ENCODE measurements around the gene DLGAP1.

DLGAP1 gene

DNA sequence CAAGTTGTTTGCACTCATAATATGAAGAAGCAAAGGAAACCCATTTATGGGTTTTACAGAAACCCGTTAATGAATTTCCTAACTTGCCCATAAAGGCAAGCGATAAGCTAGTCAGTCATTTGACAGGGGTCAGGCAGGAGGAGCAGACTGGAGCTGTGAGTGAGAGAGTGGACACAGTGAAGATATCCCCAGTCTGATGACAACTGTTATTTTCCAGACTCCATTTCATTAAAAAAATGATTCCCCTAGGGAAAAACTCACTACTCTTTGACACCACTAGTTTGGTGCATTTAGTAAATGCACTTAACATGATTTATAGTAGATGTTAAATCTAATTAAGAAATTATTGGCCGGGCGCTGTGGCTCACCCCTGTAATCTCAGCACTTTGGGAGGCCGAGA, 924.3 kb downstream of the DLGAP1 start:
- no peak for DNase-seq (ENCODE audit: low read depth)

- DNase-seq (ENCODE audit: low read depth): no peak
These were observed 925.5 kb downstream of the DLGAP1 start for GRCh38 chr18:3529601-3530000.

DNA sequence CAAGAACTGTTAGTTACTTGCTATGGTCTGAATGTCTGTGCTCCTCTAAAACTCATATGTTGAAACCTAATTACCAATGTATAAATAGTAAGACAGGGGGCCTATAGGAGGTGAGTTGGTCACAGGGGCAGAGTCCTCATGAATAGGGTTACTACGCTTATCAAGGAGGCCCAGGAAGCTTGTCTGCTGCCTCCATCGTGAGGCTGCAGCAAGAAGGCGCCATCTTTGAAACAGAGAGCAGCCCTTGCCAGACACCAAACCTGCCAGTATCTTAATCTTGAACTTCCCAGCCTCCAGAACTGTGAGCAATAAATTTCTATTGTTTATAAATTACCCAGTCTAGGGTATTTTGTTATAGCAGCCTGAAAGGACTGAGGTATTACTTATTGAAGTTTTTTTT, 926.0 kb downstream of the DLGAP1 start:
- no peak for DNase-seq (ENCODE audit: low read depth)

DNA sequence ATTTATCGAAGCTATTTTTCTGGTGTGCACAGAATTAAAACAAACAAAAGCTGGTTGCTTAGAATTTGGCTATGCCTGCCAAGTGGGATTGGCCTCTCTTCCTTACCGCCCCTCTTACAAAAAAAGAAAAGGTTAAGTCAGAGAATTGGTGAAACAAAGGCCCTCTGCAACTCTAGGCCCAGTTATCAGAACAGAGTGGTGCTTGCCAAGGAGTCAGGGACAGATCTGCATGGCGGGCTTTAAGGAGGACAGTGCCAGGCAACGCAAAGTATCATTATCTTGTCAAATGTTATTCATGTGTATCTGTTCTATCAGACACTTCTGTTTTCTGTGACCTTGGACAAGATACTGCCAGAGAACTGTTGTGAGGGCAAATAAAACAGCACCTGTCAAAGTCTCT, 926.9 kb downstream of the DLGAP1 start:
- DNase-seq (ENCODE audit: low read depth): no peak

GRCh38 chr18:3526421-3527354, 928.4 kb downstream of the DLGAP1 start:
- peak; percentile 39 for DNase-seq (ENCODE audit: low read depth)

DNA sequence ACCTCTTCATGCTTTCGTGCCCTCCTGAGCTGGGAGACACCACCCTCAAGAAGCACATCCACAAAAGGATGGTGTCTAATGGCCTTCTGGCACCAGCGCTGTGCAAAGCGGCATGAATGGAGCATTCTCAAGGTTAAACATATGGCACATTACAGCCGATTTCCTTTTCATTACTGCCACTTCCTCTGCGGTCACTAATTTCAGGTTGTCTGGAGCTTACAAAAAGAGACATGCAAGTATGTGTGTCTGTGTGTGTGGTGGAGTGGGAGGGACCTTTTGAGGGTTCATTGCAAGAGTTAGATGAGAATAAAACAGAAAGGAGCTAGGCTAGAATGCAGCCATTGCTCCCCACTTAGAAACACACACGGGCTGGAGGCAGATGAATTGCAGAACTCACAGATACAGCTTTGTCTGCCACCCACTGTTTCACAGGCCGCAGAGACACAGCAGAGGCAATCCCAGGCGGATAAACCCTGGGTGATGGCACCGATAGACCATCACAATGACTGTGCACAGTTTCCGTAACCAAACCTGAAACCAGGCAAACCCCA, 929.2 kb downstream of the DLGAP1 start:
- DNase-seq (ENCODE audit: low read depth): no peak

GRCh38 chr18:3524706-3525105, 930.4 kb downstream of the DLGAP1 start:
- no peak for DNase-seq (ENCODE audit: low read depth)

GRCh38 chr18:3520230-3521085, 934.6 kb downstream of the DLGAP1 start:
- no peak for DNase-seq (ENCODE audit: low read depth)

GRCh38 chr18:3514312-3515216, 940.5 kb downstream of the DLGAP1 start:
- DNase-seq (ENCODE audit: low read depth): peak; percentile 31

DNA sequence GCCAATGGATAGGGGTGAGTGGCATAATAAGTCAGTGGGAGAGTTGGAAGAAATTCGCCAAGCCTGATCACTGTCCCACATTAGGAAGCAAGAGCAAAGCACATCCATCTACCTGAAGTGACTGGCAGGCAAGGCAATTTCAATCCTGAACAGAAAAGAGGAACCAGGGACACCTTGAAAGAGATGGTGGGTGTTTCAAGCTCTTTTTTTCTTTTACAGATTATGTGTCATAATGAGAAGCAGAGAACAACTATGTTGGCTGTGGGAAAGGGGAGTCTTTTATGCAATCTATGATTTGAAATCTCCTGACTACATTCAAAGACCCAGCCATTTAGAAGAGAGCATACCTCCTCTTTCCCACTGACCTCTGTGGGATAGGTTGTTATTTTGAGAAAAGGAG, 941.6 kb downstream of the DLGAP1 start:
- no peak for DNase-seq (ENCODE audit: low read depth)

DNA sequence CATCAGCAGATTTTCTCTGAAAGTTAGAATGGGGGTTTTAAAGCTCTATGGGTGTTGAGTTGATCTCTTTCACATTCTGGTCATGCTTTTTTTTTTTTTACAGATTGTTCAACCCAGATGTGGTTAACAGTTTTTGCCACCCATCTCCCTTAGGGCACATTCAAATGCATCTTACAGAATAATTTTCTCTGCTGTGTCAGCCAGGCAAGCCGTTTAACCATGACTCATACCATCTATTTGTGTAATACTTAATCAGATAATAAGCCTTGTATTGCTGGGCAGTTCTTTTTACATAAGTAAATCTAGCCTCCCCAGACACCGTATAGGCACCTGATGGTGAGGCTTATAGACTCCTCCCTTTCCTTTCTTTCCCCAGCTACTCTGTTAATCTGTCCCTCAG, 943.1 kb downstream of the DLGAP1 start:
- DNase-seq (ENCODE audit: low read depth): peak; percentile 89

- no peak for DNase-seq (ENCODE audit: low read depth)
These were observed 944.2 kb downstream of the DLGAP1 start for GRCh38 chr18:3510896-3511295.

DNA sequence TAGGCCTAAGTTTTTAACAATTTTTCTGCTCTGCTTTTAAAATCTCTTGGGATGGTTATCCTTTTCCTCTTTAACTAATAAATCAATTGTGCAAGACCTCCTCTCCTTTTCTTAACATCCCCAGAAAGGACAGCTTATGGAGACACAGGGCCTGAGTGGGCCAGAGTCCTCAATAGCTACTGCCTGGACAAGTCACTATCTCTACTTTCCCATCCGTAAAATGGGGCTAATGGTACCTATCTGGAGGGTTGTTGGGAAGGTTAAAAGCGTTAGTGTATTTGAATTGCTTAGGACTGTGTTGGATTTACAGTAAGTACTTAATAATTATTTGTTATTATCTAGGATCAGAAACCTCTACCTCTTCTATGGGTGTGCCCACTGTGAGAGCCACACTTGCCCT, 945.1 kb downstream of the DLGAP1 start:
- no peak for DNase-seq (ENCODE audit: low read depth)

DNA sequence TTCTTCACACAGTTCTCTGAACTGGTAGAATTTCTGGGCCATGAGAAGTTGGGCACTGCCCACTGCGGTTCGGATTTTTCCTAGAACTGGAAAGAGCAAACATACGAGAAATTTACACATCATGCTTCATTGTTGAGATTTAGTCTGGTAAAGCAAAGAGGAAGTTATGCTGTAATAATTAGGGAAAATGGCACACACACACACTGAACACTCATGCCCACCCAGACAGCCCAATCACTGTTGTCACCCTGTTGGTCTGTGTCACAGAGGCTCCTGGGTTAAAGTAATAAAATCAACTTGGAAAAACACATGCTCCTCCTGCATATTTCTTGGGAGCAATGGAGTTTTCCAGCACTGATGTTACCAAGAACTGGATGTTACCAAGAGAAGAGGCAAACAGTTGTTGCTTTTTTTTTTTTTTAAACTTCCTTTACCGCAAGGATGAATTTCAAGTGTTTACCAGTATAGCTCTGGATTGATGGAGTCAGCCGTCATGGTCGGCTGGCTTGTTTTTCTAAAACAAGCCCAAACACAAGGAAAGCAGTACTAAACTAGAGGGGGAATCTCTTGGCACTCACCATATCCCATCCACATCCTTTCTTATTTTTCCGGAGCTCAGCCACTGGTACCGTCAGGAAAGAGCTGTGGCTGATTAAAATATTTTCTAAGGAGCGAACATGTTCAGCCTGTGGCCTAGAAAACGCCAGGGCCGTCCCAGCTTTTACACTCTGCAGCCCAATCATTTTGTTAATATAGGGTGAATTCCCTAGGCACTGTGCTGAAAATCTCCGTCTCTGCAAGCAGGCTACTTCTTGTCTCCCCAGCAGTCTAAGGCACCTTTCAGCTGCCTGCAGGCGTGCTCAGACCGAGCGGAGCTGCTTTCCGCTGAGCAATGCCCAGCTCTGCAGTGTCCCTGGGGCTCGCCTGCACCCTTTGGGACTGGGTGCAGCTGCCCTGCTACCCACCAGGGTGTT, 946.2 kb downstream of the DLGAP1 start:
- DNase-seq (ENCODE audit: low read depth): no peak

DNA sequence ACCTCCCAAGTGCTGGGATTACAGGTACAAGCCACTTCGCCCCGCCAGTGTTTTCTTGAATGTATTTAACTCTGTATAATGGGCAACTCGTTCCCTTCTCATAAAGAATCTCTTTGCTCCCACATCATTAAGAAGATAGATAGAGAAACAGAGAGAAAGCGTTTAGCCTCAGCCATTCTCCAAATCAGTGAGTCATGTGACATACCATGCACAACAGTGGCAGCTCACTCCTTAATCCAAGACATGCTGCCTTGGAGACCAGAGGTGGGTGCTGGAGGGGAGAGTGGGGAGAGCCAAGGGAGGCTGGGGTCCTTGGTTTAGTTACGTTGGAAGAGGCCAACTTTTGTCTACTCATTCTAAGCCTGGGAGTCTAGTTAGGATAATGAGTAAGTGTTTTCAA, 950.5 kb downstream of the DLGAP1 start:
- no peak for DNase-seq (ENCODE audit: low read depth)

DNA sequence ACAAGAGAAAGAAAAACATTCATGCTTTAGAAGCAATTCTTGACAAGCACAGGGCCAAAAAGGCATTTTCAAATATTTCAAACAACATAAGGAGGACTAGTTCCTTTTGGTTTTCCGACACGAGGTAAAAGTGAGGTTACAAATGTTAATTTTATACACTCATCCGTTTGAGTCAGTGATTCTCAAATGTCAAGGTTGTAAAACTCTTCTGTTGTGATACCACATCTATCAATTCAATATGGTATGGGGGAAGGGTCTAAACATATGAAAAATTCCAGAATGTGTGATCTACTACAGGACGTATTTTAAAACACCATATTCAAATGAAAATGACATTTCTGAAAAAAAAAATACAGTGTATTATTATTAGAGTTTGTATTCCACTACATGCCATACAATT, 952.5 kb downstream of the DLGAP1 start:
- no peak for DNase-seq (ENCODE audit: low read depth)

- peak; percentile 44 for DNase-seq (ENCODE audit: low read depth)
These were observed 955.1 kb downstream of the DLGAP1 start for GRCh38 chr18:3500016-3500415.

DNA sequence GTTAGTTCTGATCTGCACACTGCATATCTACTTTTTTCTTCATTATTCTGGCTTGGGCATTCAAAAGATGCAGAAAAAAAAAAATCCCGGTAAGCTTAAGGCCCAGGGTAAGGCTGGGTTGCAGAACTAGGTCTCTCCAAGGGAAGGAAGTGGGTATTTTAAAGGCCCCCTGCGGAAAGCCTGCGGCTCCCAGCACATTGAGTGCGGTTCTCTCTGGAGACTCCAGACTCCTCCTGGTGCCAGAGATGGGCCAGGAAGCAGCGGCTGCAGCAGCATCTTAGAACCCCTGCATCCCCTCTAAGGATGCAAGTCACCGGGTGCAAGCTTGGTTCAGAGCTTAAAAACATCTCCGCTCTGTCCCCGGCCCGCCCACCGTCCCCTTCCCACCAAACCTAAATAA, 955.6 kb downstream of the DLGAP1 start:
- peak; percentile 17 for DNase-seq (ENCODE audit: low read depth)

DNA sequence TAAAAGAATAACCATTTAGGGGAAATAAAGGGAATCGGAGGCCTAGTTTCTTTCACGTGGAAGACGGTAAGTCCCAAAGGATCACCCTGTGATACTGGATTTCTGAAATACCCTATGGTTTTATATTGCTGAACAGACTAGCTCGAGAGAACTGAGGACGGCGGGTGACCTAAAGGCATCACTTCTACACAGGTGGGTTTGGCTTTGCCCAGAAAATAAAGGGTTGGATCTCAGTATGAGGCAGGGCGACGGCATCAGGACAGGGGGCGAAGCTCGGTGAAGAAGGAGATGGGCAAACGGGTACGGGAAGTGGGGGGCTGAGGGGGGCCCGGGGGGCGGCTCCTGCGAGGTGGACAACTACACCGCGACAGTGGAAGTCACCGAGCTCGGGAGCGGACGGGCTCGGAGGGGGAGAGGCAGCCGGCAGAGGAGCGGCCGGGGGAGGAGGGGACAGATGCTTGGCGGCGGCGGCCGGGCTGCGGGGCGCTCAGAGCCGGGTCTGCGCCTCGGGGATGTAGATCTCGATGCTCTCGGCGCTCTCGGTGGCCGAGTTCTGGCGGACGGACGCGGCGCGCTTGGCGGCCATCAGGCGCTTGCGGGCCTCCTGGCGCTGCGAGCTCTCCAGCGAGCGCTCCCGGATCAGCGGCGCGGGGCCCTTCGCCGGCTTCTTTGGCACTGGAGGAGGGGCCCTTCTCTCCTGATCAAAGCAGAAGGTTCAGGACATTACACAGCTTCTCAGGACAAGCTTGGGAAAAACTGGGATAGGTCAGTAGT, 956.2 kb downstream of the DLGAP1 start:
- DNase-seq (ENCODE audit: low read depth): peak; percentile 39
